GM23338 (cell line): ENCODE measurements around the gene GNA15. TPM values are rescaled to one million over a fixed set of nuclear protein-coding genes. Genes with fewer than 3 reads are reported as not detected.
"Not testable (repeated sequence)": the region's sequence is repeated elsewhere in the genome, so short reads cannot be mapped to it uniquely, and the experiment has no call there.

Experiments
- ATAC-seq: fragments of 200-7000 bp; cut with Tn5 transposase; 3 replicates; pipeline ENCODE4 v1.9.1; 2020
- DNase-seq: peaks from one replicate; pipeline ENCODE4 v3.0.0-alpha.2; 2015; ENCODE audit warnings: low spot score
- H2AFZ ChIP-seq: fragments of 200-600 bp; sonication (generic); 2 replicates; pipeline ENCODE4 v1.8.0; 2016; ENCODE audit warnings: antibody characterized with exemption, mild to moderate bottlenecking, moderate library complexity
- H3F3A ChIP-seq: fragments of 200-600 bp; sonication (generic); replicated peaks from 2 replicates; pipeline ENCODE4 v1.8.0; 2017; ENCODE audit warnings: antibody characterized with exemption, mixed run types, low read depth
- H3K27ac ChIP-seq: fragments of 200-600 bp; sonication (generic); 2 replicates; pipeline ENCODE4 v1.6.1; 2016; ENCODE audit warnings: low read depth
- H3K27me3 ChIP-seq: fragments of 200-600 bp; sonication (generic); 2 replicates; pipeline ENCODE4 v1.8.0; 2016; ENCODE audit warnings: mild to moderate bottlenecking, mixed run types, moderate library complexity; ENCODE audit not compliant: insufficient read depth
- H3K36me3 ChIP-seq: fragments of 200-600 bp; sonication (generic); 2 replicates; pipeline ENCODE4 v1.8.0; 2016; ENCODE audit warnings: mild to moderate bottlenecking; ENCODE audit not compliant: insufficient read depth
- H3K4me1 ChIP-seq: fragments of 200-600 bp; sonication (generic); 2 replicates; pipeline ENCODE4 v1.8.0; 2016; ENCODE audit warnings: mild to moderate bottlenecking, moderate library complexity; ENCODE audit not compliant: insufficient read depth
- H3K4me2 ChIP-seq: fragments of 200-600 bp; sonication (generic); 2 replicates; pipeline ENCODE4 v1.7.1; 2017; ENCODE audit warnings: mixed run types
- H3K4me3 ChIP-seq: fragments of 200-600 bp; sonication (generic); 2 replicates; pipeline ENCODE4 v1.6.1; 2016; ENCODE audit warnings: mixed run types
- H3K79me2 ChIP-seq: fragments of 200-600 bp; sonication (generic); replicated peaks from 2 replicates; pipeline ENCODE4 v1.8.0; 2017; ENCODE audit warnings: mild to moderate bottlenecking; ENCODE audit not compliant: insufficient read depth
- H3K9me2 ChIP-seq: fragments of 200-600 bp; sonication (generic); 2 replicates; pipeline ENCODE4 v1.8.0; 2017; ENCODE audit not compliant: insufficient read depth
- H4K20me1 ChIP-seq: fragments of 200-600 bp; sonication (generic); replicated peaks from 2 replicates; pipeline ENCODE4 v1.8.0; 2017; ENCODE audit warnings: mild to moderate bottlenecking; ENCODE audit not compliant: insufficient read depth
- H3K27ac Mint-ChIP-seq: 2 replicates; pipeline ENCODE4 v1.8.0; 2020; ENCODE audit warnings: inconsistent platforms, mild to moderate bottlenecking, moderate library complexity, mixed read lengths
- H3K27me3 Mint-ChIP-seq: 3 replicates; pipeline ENCODE4 v1.8.0; 2022; ENCODE audit warnings: low read depth, mild to moderate bottlenecking, moderate library complexity, mixed read lengths, inconsistent platforms; ENCODE audit not compliant: insufficient read depth, poor library complexity
- H3K36me3 Mint-ChIP-seq: 3 replicates; pipeline ENCODE4 v1.8.0; 2021; ENCODE audit warnings: low read depth, mild to moderate bottlenecking, inconsistent platforms, moderate library complexity, mixed read lengths
- H3K4me1 Mint-ChIP-seq: 3 replicates; pipeline ENCODE4 v1.8.0; 2020; ENCODE audit warnings: mild to moderate bottlenecking, inconsistent platforms, mixed read lengths
- H3K4me3 Mint-ChIP-seq: 3 replicates; pipeline ENCODE4 v1.8.0; 2021; ENCODE audit warnings: moderate library complexity, mild to moderate bottlenecking, inconsistent platforms, mixed read lengths
- H3K9me3 Mint-ChIP-seq: 3 replicates; pipeline ENCODE4 v1.8.0; 2020; ENCODE audit warnings: moderate library complexity, mild to moderate bottlenecking, inconsistent platforms, mixed read lengths
- CREB1 ChIP-seq: fragments of 250-450 bp; sonication (Bioruptor Pico); IDR thresholded peaks from 2 replicates; pipeline ENCODE4 v1.5.0; 2020; ENCODE audit warnings: low read depth, mild to moderate bottlenecking, moderate library complexity
- CTCF ChIP-seq, 2 experiments: fragments of 200-600 bp in 1 of 2; sonication (generic) in 1 of 2; conservative IDR thresholded peaks; 2 replicates each; pipeline versions ENCODE4 v1.5.1 to v1.6.1; 2016 to 2017; ENCODE audit warnings: antibody characterized with exemption in 2 of 2, low read depth in 2 of 2, mild to moderate bottlenecking in 2 of 2, moderate library complexity in 1 of 2
- EZH2 ChIP-seq: fragments of 200-600 bp; sonication (generic); IDR thresholded peaks from one replicate; pipeline ENCODE4 v1.8.0; 2017; ENCODE audit warnings: antibody characterized with exemption, mild to moderate bottlenecking, low read depth; ENCODE audit not compliant: unreplicated experiment
- JUNB ChIP-seq: IDR thresholded peaks from one replicate; pipeline ENCODE4 v1.6.1; 2016; ENCODE audit warnings: antibody characterized with exemption; ENCODE audit not compliant: unreplicated experiment
- NANOG ChIP-seq: IDR thresholded peaks from 2 replicates; pipeline ENCODE4 v1.6.1; 2016; ENCODE audit warnings: antibody characterized with exemption, borderline replicate concordance
- REST ChIP-seq: IDR thresholded peaks from one replicate; pipeline ENCODE4 v1.6.1; 2018; ENCODE audit warnings: antibody characterized with exemption; ENCODE audit not compliant: unreplicated experiment
- ZNF114 ChIP-seq: fragments of 250-450 bp; sonication (Bioruptor Pico); IDR thresholded peaks from 2 replicates; pipeline ENCODE4 v1.5.0; 2020; ENCODE audit warnings: mild to moderate bottlenecking, moderate library complexity
- ZNF331 ChIP-seq: fragments of 250-450 bp; sonication (Bioruptor Pico); IDR thresholded peaks from 2 replicates; pipeline ENCODE4 v1.5.0; 2020; ENCODE audit warnings: low read depth, mild to moderate bottlenecking, moderate library complexity
- ZNF462 ChIP-seq: fragments of 250-450 bp; sonication (Bioruptor Pico); IDR thresholded peaks from 2 replicates; pipeline ENCODE4 v1.5.0; 2020; ENCODE audit warnings: mild to moderate bottlenecking, moderate library complexity
- polyA plus RNA-seq: library from polyadenylated mRNA; unstranded; fragments of >200 nt; fragmentation: Nextera tagmentation; extraction: Ambion mirVana; gene quantifications from 2 replicates; pipeline ENCODE4 v1.2.1, GENCODE V29; 2016
- total RNA-seq: library from RNA; depleted of rRNA; stranded (reverse); fragments of >200 nt; shearing (Covaris generic); gene quantifications from 2 replicates; pipeline ENCODE4 v1.2.3, GENCODE V29; 2014

Gene GNA15
- total and polyA plus RNA-seq, 2 experiments from 2014 or later = 0.14 to 0.31 TPM

- H3K4me1 ChIP-seq, H3K36me3 Mint-ChIP-seq, H3K27me3 ChIP-seq, H4K20me1 ChIP-seq, H3K4me1 Mint-ChIP-seq, H3F3A ChIP-seq, H3K9me3 Mint-ChIP-seq, ATAC-seq, H3K27me3 Mint-ChIP-seq, H3K4me2 ChIP-seq, H3K4me3 Mint-ChIP-seq, H3K79me2 ChIP-seq, H3K36me3 ChIP-seq, H3K27ac Mint-ChIP-seq, H3K9me2 ChIP-seq, DNase-seq, H3K27ac ChIP-seq, H3K4me3 ChIP-seq, H2AFZ ChIP-seq: not testable (repeated sequence)
Measured at GRCh38 chr19:3089299-3089855, 46.5 kb upstream of the GNA15 start.

- Histone ChIP-seq H3K27ac (no peak overlapping the region), H3K9me2 (no peaks in the 10 kb centered on the region), H3K36me3 (no peaks in the 10 kb centered on the region), H3K27me3 (no peaks in the 10 kb centered on the region), H3F3A (no peaks in the 10 kb centered on the region), H3K79me2 (peaks cover 51% of the 10 kb centered on the region), H3K4me1 (peaks cover 14% of the 10 kb centered on the region), H4K20me1 (peaks cover 8% of the 10 kb centered on the region), H2AFZ (no peak overlapping the region), H3K4me2 (peak overlapping the region; percentile 94), H3K4me3 (peak overlapping the region; percentile 81)
- DNase-seq (no peak), ATAC-seq (no peak)
- Mint-ChIP-seq H3K27me3 (peaks cover 11% of the 10 kb centered on the region), H3K27ac (peak overlapping the region; percentile 59; the same call in 1 of the 2 replicates), H3K9me3 (no peaks in the 10 kb centered on the region), H3K4me1 (peaks cover 18% of the 10 kb centered on the region), H3K4me3 (peak overlapping the region; percentile 82), H3K36me3 (no peaks in the 10 kb centered on the region)
- TF ChIP-seq CREB1 (CRISPR knock-in tag) (no peak), ZNF114 (no peak), EZH2 (no peak), JUNB (no peak), CTCF (conservative IDR thresholded peaks at IDR 0.05; ENCODE audit: low read depth in 2 of 2) (no peak), NANOG (no peak), ZNF462 (CRISPR knock-in tag) (no peak), REST (no peak), ZNF331 (no peak)
Measured at GRCh38 chr19:3094601-3095440, 41.0 kb upstream of the GNA15 start.
